B cell (primary cell): ENCODE measurements around the gene KCNMB2. TPM values are rescaled to one million over a fixed set of nuclear protein-coding genes. Genes with fewer than 3 reads are reported as not detected.

Experiments
- ATAC-seq: fragments of 200-7000 bp; cut with Tn5 transposase; one replicate; pipeline ENCODE4 v1.10.0; 2021; ENCODE audit warnings: low read depth, mild to moderate bottlenecking, moderate number of reproducible peaks, moderate library complexity
- CTCF ChIA-PET: fragments of 350-600 bp; sonication (Branson Sonifier 250); formaldehyde crosslinking; loops from one replicate; lab custom pipeline; 2021; ENCODE audit warnings: antibody characterized with exemption, inconsistent platforms; lab: Charles Lee
- POLR2A ChIA-PET: fragments of 350-600 bp; sonication (Branson Sonifier 250); formaldehyde crosslinking; loops from one replicate; lab custom pipeline; 2021; ENCODE audit warnings: antibody characterized with exemption; lab: Charles Lee
- DNase-seq: peaks from one replicate; pipeline ENCODE4 v3.0.0; 2013
- H2AFZ ChIP-seq: 2 replicates; pipeline ENCODE4 v1.6.1; 2012; ENCODE audit warnings: mild to moderate bottlenecking, low read depth, low read length; ENCODE audit not compliant: insufficient read depth, poor library complexity, severe bottlenecking
- H3K27ac ChIP-seq, 2 donors: 1 replicate in 1 of 2; 2 replicates in 1 of 2; pipeline ENCODE4 v1.5.1; 2012 to 2013; ENCODE audit warnings: low read length in 2 of 2, mild to moderate bottlenecking in 2 of 2, moderate library complexity in 1 of 2
- H3K27me3 ChIP-seq, 4 experiments: fragments of 200-600 bp in 1 of 4; sonication (generic) in 1 of 4; replicated peaks in 1 of 4; 1 replicate in 2 of 4; 2 replicates in 2 of 4; pipeline versions ENCODE4 v1.6.1 to v1.7.0; 2013 to 2016; ENCODE audit warnings: low read length in 3 of 4, mild to moderate bottlenecking in 2 of 4, mixed read lengths in 1 of 4, moderate library complexity in 1 of 4; ENCODE audit not compliant: insufficient read depth in 4 of 4, control insufficient read depth in 3 of 4; ENCODE audit errors: control extremely low read depth in 1 of 4
- H3K36me3 ChIP-seq, 2 experiments: replicated peaks in 1 of 2; 1 replicate in 1 of 2; 2 replicates in 1 of 2; pipeline versions ENCODE4 v1.6.1 to v1.7.1; 2013; ENCODE audit warnings: low read length in 1 of 2; ENCODE audit not compliant: insufficient read depth in 2 of 2, control insufficient read depth in 1 of 2; ENCODE audit errors: control extremely low read depth in 1 of 2, extremely low read depth in 1 of 2
- H3K4me1 ChIP-seq, 2 donors: fragments of 200-600 bp in 1 of 2; sonication (generic) in 1 of 2; 1 replicate in 1 of 2; 2 replicates in 1 of 2; pipeline versions ENCODE4 v1.5.1 to v1.6.1; 2013 to 2017; ENCODE audit warnings: low read length in 2 of 2; ENCODE audit not compliant: control insufficient read depth in 2 of 2, insufficient read depth in 2 of 2
- H3K4me2 ChIP-seq: replicated peaks from 2 replicates; pipeline ENCODE3; 2012; ENCODE audit warnings: mild to moderate bottlenecking, low read depth, low read length; ENCODE audit not compliant: poor library complexity, severe bottlenecking
- H3K4me3 ChIP-seq, 5 experiments: fragments of 200-600 bp in 1 of 5; sonication (generic) in 1 of 5; 1 replicate in 3 of 5; 2 replicates in 2 of 5; pipeline versions ENCODE4 v1.5.1 to v1.7.0; 2011 to 2016; ENCODE audit warnings: low read length in 4 of 5, mild to moderate bottlenecking in 4 of 5, low read depth in 2 of 5, control low read depth in 1 of 5, moderate library complexity in 1 of 5; ENCODE audit not compliant: insufficient read depth in 1 of 5; ENCODE audit errors: control extremely low read depth in 1 of 5, extremely low read depth in 1 of 5
- H3K79me2 ChIP-seq: fragments of 200-600 bp; sonication (generic); one replicate; pipeline ENCODE4 v1.6.0; 2016; ENCODE audit warnings: low read length; ENCODE audit not compliant: control insufficient read depth, insufficient read depth
- H3K9ac ChIP-seq: fragments of 200-600 bp; sonication (generic); 2 replicates; pipeline ENCODE4 v1.6.1; 2017; ENCODE audit warnings: mild to moderate bottlenecking, low read length, moderate library complexity
- H3K9me3 ChIP-seq, 3 donors: one replicate each; pipeline versions ENCODE4 v1.6.1 to v1.7.1; 2013; ENCODE audit warnings: low read length in 2 of 3; ENCODE audit not compliant: control insufficient read depth in 2 of 3, insufficient read depth in 1 of 3; ENCODE audit errors: control extremely low read depth in 1 of 3
- H4K20me1 ChIP-seq: 2 replicates; pipeline ENCODE4 v1.6.0; 2012; ENCODE audit warnings: mild to moderate bottlenecking, low read length; ENCODE audit not compliant: insufficient read depth, control insufficient read depth, poor library complexity, severe bottlenecking
- H3K27ac Mint-ChIP-seq: one replicate; pipeline ENCODE4 v1.8.0; 2021; ENCODE audit warnings: mixed read lengths
- H3K27me3 Mint-ChIP-seq: one replicate; pipeline ENCODE4 v1.8.0; 2021; ENCODE audit warnings: mixed read lengths
- H3K4me1 Mint-ChIP-seq: one replicate; pipeline ENCODE4 v1.8.0; 2021; ENCODE audit warnings: mixed read lengths
- H3K4me3 Mint-ChIP-seq: one replicate; pipeline ENCODE4 v1.8.0; 2021; ENCODE audit warnings: mixed read lengths
- H3K9me3 Mint-ChIP-seq: one replicate; pipeline ENCODE4 v1.8.0; 2022; ENCODE audit warnings: mixed read lengths; ENCODE audit not compliant: insufficient read depth
- EZH2 ChIP-seq: IDR thresholded peaks from 2 replicates; pipeline ENCODE4 v1.6.1; 2012; ENCODE audit warnings: borderline replicate concordance, low read depth, mild to moderate bottlenecking, moderate library complexity, low read length; ENCODE audit not compliant: insufficient read depth, poor library complexity, severe bottlenecking
- WGBS: methylation state at CpG from one replicate; pipeline ENCODE4 v1.1.5; 2013; ENCODE audit warnings: missing lambda C conversion rate; ENCODE audit not compliant: insufficient coverage; 5-methylcytosine and 5-hydroxymethylcytosine counted together
- intact Hi-C: fragments of 100-400 bp; cut with micrococcal nuclease; formaldehyde crosslinking; loops from one replicate; pipeline ENCODE4 v1.10.0; 2022
- polyA plus RNA-seq: library from polyadenylated mRNA; depleted of rRNA; stranded (reverse); fragments of >200 nt; gene quantifications from 2 replicates; pipeline ENCODE4 v1.2.3, GENCODE V29; 2012
- total RNA-seq, 2 donors: library from RNA; stranded (reverse); fragments of 120-200 nt in 1 of 2; gene quantifications; 1 replicate in 1 of 2; 2 replicates in 1 of 2; pipeline versions ENCODE4 v1.2.3 to v1.2.4, GENCODE V29; 2013 to 2022
- TF ChIP-seq, protein P1 (sequence below): fragments of 200-600 bp; IDR thresholded peaks from one replicate; pipeline ENCODE4 v1.8.0; 2022; ENCODE audit warnings: antibody characterized with exemption, mild to moderate bottlenecking

KCNMB2 gene
- total and polyA plus RNA-seq, 2 donors (not counting 1 experiment from before 2014, with no cell fraction given), result not detected

- H2AFZ ChIP-seq, result no peak overlapping the region
- Mint-ChIP-seq H3K4me3 (no peak overlapping the region), H3K27ac (no peak overlapping the region), H3K4me1 (no peaks in the 10 kb centered on the region), H3K9me3 (peaks cover 4% of the 10 kb centered on the region), H3K27me3 (no peaks in the 10 kb centered on the region)
- H3K4me3 ChIP-seq, result no peak overlapping the region
- TF ChIP-seq EZH2, result no peak
- TF ChIP-seq, protein P1, sequence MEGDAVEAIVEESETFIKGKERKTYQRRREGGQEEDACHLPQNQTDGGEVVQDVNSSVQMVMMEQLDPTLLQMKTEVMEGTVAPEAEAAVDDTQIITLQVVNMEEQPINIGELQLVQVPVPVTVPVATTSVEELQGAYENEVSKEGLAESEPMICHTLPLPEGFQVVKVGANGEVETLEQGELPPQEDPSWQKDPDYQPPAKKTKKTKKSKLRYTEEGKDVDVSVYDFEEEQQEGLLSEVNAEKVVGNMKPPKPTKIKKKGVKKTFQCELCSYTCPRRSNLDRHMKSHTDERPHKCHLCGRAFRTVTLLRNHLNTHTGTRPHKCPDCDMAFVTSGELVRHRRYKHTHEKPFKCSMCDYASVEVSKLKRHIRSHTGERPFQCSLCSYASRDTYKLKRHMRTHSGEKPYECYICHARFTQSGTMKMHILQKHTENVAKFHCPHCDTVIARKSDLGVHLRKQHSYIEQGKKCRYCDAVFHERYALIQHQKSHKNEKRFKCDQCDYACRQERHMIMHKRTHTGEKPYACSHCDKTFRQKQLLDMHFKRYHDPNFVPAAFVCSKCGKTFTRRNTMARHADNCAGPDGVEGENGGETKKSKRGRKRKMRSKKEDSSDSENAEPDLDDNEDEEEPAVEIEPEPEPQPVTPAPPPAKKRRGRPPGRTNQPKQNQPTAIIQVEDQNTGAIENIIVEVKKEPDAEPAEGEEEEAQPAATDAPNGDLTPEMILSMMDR, result no peak
- ChIA-PET POLR2A (no interaction called here), CTCF (no interaction called here)
- intact Hi-C loops, result no loop called here
- no peak overlapping the region for H3K4me2 ChIP-seq
- H3K27ac ChIP-seq, result no peak overlapping the region
- no peak overlapping the region for H3K9ac ChIP-seq
- H3K4me1 ChIP-seq, result no peaks in the 10 kb centered on the region
- no peaks in the 10 kb centered on the region for H3K79me2 ChIP-seq
- DNase-seq (no peak), ATAC-seq (no peak)
- H3K27me3 ChIP-seq, result no peaks in the 10 kb centered on the region
- H3K9me3 ChIP-seq, result peaks cover 0 to 5% (median 0%) of the 10 kb centered on the region in 3 donors
- no peaks in the 10 kb centered on the region for H4K20me1 ChIP-seq
- no peaks in the 10 kb centered on the region for H3K36me3 ChIP-seq
- no CpG with 5 or more reads among the region's 3 CpGs for WGBS
Measured at GRCh38 chr3:178750639-178751300, 214.5 kb downstream of the KCNMB2 start.

- no peak overlapping the region for H3K4me2 ChIP-seq
- H4K20me1 ChIP-seq, result no peaks in the 10 kb centered on the region
- H3K9ac ChIP-seq, result no peak overlapping the region
- CTCF ChIA-PET, result no interaction called here
- H3K4me1 ChIP-seq, result no peaks in the 10 kb centered on the region
- no peak overlapping the region for H3K27ac ChIP-seq
- no peaks in the 10 kb centered on the region for H3K4me1 Mint-ChIP-seq
- WGBS, result no CpG with 5 or more reads among the region's 2 CpGs
- no peaks in the 10 kb centered on the region for H3K36me3 ChIP-seq
- no peaks in the 10 kb centered on the region for H3K27me3 Mint-ChIP-seq
- ATAC-seq, result no peak
- H3K4me3 Mint-ChIP-seq, result no peak overlapping the region
- H3K4me3 ChIP-seq, result no peak overlapping the region
- no peaks in the 10 kb centered on the region for H3K27me3 ChIP-seq
- H3K79me2 ChIP-seq, result no peaks in the 10 kb centered on the region
- POLR2A ChIA-PET, result no interaction called here
- no peak overlapping the region for H2AFZ ChIP-seq
- TF ChIP-seq, protein P1, result no peak
- no peak for TF ChIP-seq EZH2
- H3K9me3 Mint-ChIP-seq, result no peaks in the 10 kb centered on the region
- intact Hi-C loops, result no loop called here
- no peaks in the 10 kb centered on the region for H3K9me3 ChIP-seq
- no peak overlapping the region for H3K27ac Mint-ChIP-seq
- no peak for DNase-seq
Measured at GRCh38 chr3:178752843-178753242, 216.6 kb downstream of the KCNMB2 start.
